A204.1 (cell line): Measurements from ENCODE around the gene EGFR.

ENCODE experiments used
- FAIRE-seq: peaks from 2 replicates; lab custom pipeline; 2012; peaks lifted over from hg19 to GRCh38; lab: Jason Lieb, UNC

The EGFR gene

DNA sequence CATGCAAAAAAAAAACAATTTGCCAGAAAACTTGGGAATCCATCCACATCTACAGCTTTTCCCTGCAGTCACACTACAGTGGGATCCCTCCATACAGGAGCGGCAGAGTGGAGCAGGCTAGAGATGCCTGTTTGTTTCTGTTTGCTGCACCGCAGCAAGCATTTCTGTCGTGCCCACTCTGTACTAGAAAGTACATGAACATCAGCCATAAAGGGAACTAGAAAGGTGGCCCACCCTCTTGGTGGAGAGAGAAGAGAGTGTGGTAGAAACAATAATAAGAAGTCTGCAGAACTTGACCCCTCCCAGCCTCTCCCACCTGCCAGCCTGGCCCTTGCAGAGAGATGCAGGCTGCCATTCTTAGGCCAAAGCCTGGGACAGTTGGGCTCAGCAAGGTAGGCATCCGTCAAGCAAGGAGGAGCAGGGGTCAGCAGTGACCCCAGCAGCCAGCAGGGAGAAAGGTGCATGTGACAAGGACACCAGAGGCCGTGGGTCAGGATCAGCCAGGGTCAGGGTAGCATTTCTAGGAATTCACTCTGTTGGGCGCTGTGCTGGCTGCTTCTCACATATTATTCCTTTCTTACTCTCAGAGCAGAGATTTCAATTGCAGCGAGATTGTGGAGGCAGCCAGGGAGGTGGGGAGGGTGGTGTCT, 171.8 kb downstream of the EGFR start:
- FAIRE-seq, result no peak

DNA sequence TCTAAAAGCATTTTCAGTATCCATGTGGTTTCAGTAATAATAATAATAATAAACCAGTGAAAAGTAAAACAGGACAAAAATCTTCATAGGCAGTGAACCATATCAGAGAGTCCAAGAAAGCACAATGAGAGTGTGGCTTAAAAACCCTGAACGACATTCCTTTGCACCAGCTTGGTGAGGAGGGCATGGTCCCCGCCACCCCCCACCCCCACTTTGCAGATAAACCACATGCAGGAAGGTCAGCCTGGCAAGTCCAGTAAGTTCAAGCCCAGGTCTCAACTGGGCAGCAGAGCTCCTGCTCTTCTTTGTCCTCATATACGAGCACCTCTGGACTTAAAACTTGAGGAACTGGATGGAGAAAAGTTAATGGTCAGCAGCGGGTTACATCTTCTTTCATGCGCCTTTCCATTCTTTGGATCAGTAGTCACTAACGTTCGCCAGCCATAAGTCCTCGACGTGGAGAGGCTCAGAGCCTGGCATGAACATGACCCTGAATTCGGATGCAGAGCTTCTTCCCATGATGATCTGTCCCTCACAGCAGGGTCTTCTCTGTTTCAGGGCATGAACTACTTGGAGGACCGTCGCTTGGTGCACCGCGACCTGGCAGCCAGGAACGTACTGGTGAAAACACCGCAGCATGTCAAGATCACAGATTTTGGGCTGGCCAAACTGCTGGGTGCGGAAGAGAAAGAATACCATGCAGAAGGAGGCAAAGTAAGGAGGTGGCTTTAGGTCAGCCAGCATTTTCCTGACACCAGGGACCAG, 172.5 kb downstream of the EGFR start:
- no peak for FAIRE-seq

DNA sequence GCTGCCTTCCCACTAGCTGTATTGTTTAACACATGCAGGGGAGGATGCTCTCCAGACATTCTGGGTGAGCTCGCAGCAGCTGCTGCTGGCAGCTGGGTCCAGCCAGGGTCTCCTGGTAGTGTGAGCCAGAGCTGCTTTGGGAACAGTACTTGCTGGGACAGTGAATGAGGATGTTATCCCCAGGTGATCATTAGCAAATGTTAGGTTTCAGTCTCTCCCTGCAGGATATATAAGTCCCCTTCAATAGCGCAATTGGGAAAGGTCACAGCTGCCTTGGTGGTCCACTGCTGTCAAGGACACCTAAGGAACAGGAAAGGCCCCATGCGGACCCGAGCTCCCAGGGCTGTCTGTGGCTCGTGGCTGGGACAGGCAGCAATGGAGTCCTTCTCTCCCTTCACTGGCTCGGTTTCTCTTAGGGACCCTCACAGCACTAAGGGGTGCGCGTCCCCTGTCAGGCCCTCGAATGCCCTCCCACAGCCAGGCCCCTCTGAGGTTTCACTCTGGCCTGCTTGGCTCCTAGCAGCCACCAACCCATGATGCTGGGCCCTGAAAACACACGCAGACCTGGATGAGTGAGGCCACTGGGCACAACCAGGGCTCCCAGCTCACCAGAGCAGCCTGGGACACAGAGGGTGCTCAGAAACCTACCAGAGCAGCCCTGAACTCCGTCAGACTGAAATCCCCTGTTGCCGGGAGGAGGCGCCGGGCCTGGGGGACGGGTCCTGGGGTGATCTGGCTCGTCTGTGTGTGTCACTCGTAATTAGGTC, 173.3 kb downstream of the EGFR start:
- FAIRE-seq, result no peak

DNA sequence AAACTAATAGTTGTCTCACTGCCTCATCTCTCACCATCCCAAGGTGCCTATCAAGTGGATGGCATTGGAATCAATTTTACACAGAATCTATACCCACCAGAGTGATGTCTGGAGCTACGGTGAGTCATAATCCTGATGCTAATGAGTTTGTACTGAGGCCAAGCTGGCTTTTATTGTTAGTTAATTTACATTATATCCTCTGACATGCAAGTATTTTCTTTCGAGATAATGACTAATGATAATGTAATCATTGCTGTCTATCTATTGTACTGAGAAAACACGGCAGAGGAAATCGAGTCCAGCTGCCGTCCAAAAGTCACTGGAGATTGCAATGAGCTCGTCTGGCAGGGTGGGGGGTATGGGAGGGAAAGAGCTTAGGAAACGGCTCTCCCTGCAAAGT, 173.9 kb downstream of the EGFR start:
- FAIRE-seq, result no peak

DNA sequence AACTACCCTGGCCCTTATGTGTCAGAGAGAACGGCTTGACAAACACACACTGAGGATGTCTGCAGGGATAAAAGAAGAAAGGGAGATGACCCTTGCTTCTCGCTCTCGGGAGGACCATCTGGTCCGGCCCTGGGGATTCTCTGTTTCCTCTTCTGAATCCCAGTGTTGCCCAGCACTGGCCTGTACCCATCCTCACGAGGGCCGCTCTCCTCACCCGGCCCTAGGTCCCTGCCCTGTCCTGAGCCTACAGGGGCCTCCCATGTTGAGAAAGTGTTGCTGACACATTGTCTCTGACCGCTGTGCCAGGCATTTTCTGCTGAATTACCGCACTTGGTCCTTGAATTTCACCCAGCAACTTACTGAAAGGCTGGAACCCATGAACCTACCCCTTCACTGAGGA, 174.4 kb downstream of the EGFR start:
- FAIRE-seq, result no peak

DNA sequence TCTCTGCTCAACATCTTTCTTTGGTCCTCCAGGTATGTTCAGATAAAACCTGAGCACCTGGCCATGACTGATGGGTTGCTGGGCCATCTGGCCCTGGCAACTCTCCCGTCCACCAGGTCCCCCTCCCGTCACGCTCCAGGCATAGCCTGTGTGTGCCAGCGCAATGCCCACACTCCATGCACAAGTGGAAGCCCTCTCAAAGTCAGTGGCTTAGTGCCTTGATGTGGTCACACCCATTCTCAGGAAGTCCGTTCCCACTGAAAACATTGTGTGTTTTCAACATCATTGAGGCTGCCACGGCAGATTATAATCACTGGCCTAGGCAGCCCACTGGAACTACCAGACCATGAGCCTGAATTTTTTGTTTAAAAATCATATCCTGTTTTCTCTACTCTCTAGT, 175.7 kb downstream of the EGFR start:
- no peak for FAIRE-seq

DNA sequence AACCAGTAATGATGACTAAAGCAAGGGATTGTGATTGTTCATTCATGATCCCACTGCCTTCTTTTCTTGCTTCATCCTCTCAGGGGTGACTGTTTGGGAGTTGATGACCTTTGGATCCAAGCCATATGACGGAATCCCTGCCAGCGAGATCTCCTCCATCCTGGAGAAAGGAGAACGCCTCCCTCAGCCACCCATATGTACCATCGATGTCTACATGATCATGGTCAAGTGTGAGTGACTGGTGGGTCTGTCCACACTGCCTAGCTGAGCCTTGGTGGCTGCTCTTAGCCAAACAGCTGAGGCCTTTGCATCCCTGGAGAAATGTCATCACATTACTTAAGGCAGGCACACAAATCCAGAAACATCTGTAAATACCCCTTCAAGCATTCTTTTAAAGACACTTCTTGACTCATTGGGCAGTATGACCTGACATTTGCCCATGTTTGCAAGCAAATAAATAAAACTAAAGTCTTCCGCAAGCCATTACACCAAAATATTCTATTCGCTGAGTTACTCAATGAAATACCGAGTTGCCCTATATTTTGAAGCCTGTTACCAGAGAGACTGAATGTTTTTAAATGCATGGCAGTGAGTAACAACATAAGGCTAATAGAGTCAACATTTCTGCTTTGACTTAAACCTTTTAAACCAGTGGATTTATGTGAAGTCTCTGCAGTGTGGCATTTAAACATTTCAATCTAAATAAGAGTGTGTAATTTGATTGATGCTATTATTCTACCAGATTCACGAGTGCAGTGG, 180.0 kb downstream of the EGFR start:
- no peak for FAIRE-seq

DNA sequence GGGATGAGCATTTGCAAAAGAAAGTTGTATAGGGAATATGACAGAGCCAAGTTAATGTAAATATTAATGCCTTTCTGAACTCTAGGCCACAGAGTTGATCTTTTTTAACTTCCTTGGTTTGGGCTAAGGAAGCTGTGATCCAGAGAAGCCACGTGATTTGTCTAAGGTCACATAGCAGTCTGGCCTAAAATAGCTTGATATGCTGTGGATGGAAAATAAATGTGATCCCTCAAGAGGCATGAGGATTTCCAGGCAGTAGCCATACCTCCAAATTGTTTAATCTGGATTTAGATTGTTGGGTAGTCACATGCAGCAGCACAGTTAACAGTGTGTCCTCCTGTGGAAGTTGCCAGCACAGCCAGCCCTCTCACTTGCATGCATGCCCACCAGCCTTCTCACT, 180.6 kb downstream of the EGFR start:
- FAIRE-seq, result no peak

DNA sequence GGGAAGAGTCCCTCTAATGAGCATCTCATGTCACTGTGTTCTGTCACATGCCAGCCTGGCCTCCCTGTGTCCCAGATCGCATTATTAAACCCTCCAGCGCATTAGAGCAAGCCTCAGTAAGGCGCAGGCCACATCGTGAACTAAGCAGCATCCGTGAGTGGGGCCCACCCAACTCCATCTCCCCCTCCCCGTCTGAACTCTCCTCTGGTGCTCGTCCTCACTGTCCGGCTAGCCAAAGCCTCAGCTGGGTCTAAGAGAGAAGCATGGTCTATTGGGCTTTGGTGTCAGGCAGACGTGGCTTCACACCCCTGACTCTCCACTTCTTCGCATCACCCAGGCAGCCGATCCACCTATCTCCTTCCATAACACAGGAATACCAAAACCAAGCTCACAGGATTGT, 181.6 kb downstream of the EGFR start:
- no peak for FAIRE-seq

DNA sequence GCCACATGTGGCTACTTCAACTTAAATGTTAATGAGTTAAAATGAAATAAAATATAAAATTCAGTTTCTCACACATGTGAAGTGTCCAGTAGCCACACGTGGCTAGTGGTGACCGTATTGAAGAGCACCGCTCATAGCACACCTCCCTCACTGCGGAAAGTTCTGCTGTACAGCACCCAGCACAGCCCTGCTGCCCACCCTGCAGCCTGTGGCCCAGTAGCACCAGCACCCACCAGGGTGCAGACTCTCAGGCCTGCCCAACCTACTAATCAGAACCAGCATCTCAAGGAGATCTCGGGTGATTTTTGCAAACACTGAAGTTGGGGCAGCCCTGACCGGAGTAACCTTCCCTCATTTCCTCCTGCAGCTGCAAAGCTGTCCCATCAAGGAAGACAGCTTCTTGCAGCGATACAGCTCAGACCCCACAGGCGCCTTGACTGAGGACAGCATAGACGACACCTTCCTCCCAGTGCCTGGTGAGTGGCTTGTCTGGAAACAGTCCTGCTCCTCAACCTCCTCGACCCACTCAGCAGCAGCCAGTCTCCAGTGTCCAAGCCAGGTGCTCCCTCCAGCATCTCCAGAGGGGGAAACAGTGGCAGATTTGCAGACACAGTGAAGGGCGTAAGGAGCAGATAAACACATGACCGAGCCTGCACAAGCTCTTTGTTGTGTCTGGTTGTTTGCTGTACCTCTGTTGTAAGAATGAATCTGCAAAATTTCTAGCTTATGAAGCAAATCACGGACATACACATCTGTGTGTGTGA, 183.5 kb downstream of the EGFR start:
- FAIRE-seq, result no peak

DNA sequence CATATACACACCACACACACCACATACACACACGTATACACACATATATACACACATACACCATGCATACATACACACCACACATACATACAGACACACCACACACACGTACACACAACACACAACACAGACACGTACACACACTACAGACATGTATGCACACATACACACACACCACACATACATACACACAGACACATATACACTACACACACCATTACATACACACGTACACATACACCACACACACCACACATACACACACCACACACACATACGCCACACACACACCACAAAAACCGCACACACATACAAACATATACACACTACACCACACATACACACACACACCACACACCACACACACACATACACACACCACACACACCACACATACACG, 184.5 kb downstream of the EGFR start:
- no peak for FAIRE-seq

DNA sequence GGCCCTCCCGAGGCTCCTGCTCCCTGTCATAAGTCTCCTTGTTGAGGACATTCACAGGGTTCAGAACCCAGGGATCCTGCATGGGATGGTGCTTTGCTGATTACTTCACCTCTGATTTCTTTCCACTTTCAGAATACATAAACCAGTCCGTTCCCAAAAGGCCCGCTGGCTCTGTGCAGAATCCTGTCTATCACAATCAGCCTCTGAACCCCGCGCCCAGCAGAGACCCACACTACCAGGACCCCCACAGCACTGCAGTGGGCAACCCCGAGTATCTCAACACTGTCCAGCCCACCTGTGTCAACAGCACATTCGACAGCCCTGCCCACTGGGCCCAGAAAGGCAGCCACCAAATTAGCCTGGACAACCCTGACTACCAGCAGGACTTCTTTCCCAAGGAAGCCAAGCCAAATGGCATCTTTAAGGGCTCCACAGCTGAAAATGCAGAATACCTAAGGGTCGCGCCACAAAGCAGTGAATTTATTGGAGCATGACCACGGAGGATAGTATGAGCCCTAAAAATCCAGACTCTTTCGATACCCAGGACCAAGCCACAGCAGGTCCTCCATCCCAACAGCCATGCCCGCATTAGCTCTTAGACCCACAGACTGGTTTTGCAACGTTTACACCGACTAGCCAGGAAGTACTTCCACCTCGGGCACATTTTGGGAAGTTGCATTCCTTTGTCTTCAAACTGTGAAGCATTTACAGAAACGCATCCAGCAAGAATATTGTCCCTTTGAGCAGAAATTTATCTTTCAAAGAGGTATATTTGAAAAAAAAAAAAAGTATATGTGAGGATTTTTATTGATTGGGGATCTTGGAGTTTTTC, 186.5 kb downstream of the EGFR start:
- no peak for FAIRE-seq

DNA sequence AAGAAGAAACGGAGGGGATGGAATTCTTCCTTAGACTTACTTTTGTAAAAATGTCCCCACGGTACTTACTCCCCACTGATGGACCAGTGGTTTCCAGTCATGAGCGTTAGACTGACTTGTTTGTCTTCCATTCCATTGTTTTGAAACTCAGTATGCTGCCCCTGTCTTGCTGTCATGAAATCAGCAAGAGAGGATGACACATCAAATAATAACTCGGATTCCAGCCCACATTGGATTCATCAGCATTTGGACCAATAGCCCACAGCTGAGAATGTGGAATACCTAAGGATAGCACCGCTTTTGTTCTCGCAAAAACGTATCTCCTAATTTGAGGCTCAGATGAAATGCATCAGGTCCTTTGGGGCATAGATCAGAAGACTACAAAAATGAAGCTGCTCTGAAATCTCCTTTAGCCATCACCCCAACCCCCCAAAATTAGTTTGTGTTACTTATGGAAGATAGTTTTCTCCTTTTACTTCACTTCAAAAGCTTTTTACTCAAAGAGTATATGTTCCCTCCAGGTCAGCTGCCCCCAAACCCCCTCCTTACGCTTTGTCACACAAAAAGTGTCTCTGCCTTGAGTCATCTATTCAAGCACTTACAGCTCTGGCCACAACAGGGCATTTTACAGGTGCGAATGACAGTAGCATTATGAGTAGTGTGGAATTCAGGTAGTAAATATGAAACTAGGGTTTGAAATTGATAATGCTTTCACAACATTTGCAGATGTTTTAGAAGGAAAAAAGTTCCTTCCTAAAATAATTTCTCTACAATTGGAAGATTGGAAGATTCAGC, 187.6 kb downstream of the EGFR start:
- no peak for FAIRE-seq

DNA sequence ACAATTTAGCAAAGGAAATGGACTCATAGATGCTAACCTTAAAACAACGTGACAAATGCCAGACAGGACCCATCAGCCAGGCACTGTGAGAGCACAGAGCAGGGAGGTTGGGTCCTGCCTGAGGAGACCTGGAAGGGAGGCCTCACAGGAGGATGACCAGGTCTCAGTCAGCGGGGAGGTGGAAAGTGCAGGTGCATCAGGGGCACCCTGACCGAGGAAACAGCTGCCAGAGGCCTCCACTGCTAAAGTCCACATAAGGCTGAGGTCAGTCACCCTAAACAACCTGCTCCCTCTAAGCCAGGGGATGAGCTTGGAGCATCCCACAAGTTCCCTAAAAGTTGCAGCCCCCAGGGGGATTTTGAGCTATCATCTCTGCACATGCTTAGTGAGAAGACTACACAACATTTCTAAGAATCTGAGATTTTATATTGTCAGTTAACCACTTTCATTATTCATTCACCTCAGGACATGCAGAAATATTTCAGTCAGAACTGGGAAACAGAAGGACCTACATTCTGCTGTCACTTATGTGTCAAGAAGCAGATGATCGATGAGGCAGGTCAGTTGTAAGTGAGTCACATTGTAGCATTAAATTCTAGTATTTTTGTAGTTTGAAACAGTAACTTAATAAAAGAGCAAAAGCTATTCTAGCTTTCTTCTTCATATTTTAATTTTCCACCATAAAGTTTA, 188.8 kb downstream of the EGFR start:
- FAIRE-seq, result no peak

DNA sequence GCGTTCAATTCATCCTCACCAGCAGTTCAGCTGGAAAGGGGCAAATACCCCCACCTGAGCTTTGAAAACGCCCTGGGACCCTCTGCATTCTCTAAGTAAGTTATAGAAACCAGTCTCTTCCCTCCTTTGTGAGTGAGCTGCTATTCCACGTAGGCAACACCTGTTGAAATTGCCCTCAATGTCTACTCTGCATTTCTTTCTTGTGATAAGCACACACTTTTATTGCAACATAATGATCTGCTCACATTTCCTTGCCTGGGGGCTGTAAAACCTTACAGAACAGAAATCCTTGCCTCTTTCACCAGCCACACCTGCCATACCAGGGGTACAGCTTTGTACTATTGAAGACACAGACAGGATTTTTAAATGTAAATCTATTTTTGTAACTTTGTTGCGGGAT, 190.5 kb downstream of the EGFR start:
- FAIRE-seq, result no peak

DNA sequence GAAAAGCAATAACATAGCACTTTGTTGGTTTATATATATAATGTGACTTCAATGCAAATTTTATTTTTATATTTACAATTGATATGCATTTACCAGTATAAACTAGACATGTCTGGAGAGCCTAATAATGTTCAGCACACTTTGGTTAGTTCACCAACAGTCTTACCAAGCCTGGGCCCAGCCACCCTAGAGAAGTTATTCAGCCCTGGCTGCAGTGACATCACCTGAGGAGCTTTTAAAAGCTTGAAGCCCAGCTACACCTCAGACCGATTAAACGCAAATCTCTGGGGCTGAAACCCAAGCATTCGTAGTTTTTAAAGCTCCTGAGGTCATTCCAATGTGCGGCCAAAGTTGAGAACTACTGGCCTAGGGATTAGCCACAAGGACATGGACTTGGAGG, 191.4 kb downstream of the EGFR start:
- no peak for FAIRE-seq

DNA sequence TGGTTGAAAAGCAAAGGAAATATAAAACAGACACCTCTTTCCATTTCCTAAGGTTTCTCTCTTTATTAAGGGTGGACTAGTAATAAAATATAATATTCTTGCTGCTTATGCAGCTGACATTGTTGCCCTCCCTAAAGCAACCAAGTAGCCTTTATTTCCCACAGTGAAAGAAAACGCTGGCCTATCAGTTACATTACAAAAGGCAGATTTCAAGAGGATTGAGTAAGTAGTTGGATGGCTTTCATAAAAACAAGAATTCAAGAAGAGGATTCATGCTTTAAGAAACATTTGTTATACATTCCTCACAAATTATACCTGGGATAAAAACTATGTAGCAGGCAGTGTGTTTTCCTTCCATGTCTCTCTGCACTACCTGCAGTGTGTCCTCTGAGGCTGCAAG, 191.9 kb downstream of the EGFR start:
- no peak for FAIRE-seq

DNA sequence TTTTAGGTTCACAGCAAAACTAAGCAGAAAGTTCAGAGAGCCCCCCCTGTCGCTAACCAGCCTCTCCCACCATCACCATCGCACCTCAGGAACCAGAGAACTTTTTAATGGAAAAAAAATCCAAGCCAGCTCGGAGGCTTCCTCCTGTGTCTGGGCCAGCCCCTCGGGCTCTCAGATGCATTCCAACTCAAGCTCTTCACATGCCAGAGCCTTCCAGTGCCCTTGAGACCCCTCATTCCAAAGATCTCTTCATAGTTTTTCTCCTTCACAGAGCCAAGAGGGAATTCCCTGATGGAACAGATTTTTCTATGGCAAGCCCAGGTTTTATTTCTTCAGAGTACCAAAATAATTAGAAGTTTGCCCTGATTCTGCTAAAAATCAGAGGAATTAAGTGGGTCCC, 192.9 kb downstream of the EGFR start:
- no peak for FAIRE-seq

DNA sequence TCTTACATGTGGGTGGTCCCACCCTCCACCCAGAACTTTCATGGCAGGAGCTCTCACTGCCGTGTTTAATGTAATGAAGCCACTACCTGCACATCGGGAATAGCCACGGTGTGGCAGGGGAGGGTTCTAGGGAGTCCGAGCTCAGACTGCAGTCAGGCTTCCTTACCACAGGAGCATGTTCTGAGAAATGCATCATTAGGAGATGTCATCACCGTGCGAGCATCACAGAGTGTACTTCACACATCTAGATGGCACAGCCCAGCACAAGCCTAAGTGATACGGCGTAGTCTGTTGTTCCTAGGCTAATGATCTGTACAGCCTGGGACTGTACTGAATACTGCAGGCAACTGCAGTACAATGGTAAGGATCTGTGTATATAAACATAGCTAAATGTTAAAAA, 193.4 kb downstream of the EGFR start:
- FAIRE-seq, result no peak

DNA sequence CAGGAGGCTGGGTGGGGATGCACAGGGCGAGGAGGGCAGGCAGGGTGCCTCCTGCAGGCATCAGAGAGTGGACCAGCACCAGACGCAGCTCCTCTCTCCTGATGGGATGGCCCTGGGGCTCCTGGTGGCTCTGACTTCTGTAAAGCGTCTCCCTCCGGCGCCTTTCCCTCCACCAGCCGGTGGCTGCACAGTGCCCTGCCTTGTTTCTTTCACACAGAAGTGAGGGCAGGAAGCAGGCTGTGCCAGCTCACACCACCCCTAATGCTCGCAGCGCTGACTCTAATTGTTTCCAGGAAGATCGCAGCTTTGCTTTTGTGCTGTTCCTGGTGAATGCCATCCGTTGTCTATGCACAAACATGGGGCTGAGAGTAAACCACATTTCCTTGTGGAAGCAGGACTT, 194.0 kb downstream of the EGFR start:
- no peak for FAIRE-seq
